Stimulated activated naive CD8-positive, alpha-beta T cell treated with anti-CD3 and anti-CD28 coated beads, Interleukin-15, amount 100 ng/mL, for 72 hours (primary cell): ENCODE measurements around the gene CD207.
A peak's percentile ranks its signal among the peaks of the same experiment; 100 is the strongest.

Source experiments
- ATAC-seq: fragments of 150-1000 bp; cut with Tn5 transposase; 2 replicates; pipeline ENCODE4 v1.10.0; 2021; ENCODE audit warnings: mild to moderate bottlenecking, moderate library complexity
- DNase-seq, 2 donors: peaks; one replicate each; pipeline ENCODE4 v3.0.0; 2021 to 2022
- H3K27ac Mint-ChIP-seq, 2 donors: one replicate each; pipeline ENCODE4 v1.8.0; 2022; ENCODE audit warnings: mild to moderate bottlenecking in 2 of 2, mixed read lengths in 2 of 2, moderate library complexity in 2 of 2
- H3K27me3 Mint-ChIP-seq: one replicate; pipeline ENCODE4 v1.8.0; 2022; ENCODE audit warnings: mixed read lengths
- H3K4me1 Mint-ChIP-seq: one replicate; pipeline ENCODE4 v1.8.0; 2022; ENCODE audit warnings: mild to moderate bottlenecking, mixed read lengths
- H3K4me3 Mint-ChIP-seq, 2 donors: one replicate each; pipeline ENCODE4 v1.8.0; 2022; ENCODE audit warnings: mild to moderate bottlenecking in 2 of 2, mixed read lengths in 2 of 2, moderate library complexity in 1 of 2
- H3K9me3 Mint-ChIP-seq, 2 donors: one replicate each; pipeline ENCODE4 v1.8.0; 2022; ENCODE audit warnings: mixed read lengths in 2 of 2

The CD207 gene

GRCh38 chr2:70785137-70785911, 50.3 kb downstream of the CD207 start:
- no peak overlapping the region for H3K27ac Mint-ChIP-seq
- peaks cover 38% of the 10 kb centered on the region for H3K27me3 Mint-ChIP-seq

DNA sequence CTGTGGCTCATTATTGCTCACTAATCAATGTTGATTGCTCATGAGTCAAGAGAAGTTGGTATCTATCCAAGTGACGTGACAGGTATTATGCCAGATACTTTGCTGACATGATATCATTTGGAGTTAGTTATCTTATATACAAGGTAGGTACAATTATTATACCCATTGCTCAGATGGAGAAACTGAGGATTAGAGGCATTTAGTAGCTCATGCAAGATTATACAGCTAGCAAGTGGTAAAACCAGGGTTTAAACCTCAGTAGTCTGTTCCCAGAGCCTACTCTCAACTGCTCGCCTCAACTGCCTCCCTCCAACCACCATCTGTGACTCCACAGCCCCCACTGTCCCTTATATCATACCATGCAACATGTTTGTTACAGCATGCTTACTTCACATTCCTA, 51.3 kb downstream of the CD207 start:
- H3K4me3 Mint-ChIP-seq = no peak overlapping the region
- peaks cover 9% of the 10 kb centered on the region for H3K4me1 Mint-ChIP-seq
- no peaks in the 10 kb centered on the region for H3K9me3 Mint-ChIP-seq
- ATAC-seq = no peak
- H3K27me3 Mint-ChIP-seq = peaks cover 35% of the 10 kb centered on the region
- H3K27ac Mint-ChIP-seq = no peak overlapping the region
- DNase-seq = no peak

More at GRCh38 chr2:70785137-70785911, 50.3 kb downstream of the CD207 start:
- H3K4me1 Mint-ChIP-seq = peaks cover 19% of the 10 kb centered on the region
- no peaks in the 10 kb centered on the region for H3K9me3 Mint-ChIP-seq
- DNase-seq (peak; percentile 42 to 44), ATAC-seq (peak; percentile 73)
- H3K4me3 Mint-ChIP-seq = no peak overlapping the region
